Osteocyte (in vitro differentiated cells): ENCODE data around the gene ARHGEF1. TPM values are rescaled to one million over a fixed set of nuclear protein-coding genes. Genes with fewer than 3 reads are reported as not detected.

Experiments
- DNase-seq: peaks from one replicate; pipeline ENCODE4 v3.0.0; 2021; ENCODE audit warnings: mixed read lengths; ENCODE audit not compliant: unreplicated experiment; ENCODE audit errors: extremely low spot score
- H3K27ac Mint-ChIP-seq: one replicate; pipeline ENCODE4 v1.8.0; 2021; ENCODE audit warnings: mild to moderate bottlenecking, mixed read lengths; ENCODE audit not compliant: unreplicated experiment
- H3K27me3 Mint-ChIP-seq: one replicate; pipeline ENCODE4 v1.8.0; 2021; ENCODE audit warnings: mixed read lengths; ENCODE audit not compliant: unreplicated experiment
- H3K36me3 Mint-ChIP-seq: one replicate; pipeline ENCODE4 v1.8.0; 2021; ENCODE audit warnings: mixed read lengths; ENCODE audit not compliant: unreplicated experiment
- H3K4me1 Mint-ChIP-seq: one replicate; pipeline ENCODE4 v1.8.0; 2021; ENCODE audit warnings: mixed read lengths; ENCODE audit not compliant: unreplicated experiment
- H3K4me3 Mint-ChIP-seq: one replicate; pipeline ENCODE4 v1.8.0; 2021; ENCODE audit warnings: mild to moderate bottlenecking, moderate library complexity, mixed read lengths; ENCODE audit not compliant: unreplicated experiment
- H3K9me3 Mint-ChIP-seq: one replicate; pipeline ENCODE4 v1.8.0; 2021; ENCODE audit warnings: mixed read lengths; ENCODE audit not compliant: unreplicated experiment
- CTCF ChIP-seq: fragments of 200-600 bp; sonication (generic); IDR thresholded peaks from 2 replicates; pipeline ENCODE4 v1.5.0; 2021; ENCODE audit warnings: antibody characterized with exemption, mild to moderate bottlenecking, moderate library complexity
- long read RNA-seq: library from polyadenylated mRNA; unstranded; transcript quantifications from one replicate; pipeline ENCODE4 v2.0.0, GENCODE V29; 2021
- total RNA-seq: library from RNA; stranded (reverse); gene quantifications from 2 replicates; pipeline ENCODE4 v1.2.1, GENCODE V29; 2021

The ARHGEF1 gene
- 85.1 and 97.3 TPM in 2 replicates for total RNA-seq
- long read RNA-seq, partial matches to known transcripts, result 1 of 2 reads
- long read RNA-seq, other reads (novel, unspliced or antisense), result 0 of 2 reads

GRCh38 chr19:41882568-41883462 is at the start of gene ARHGEF1:
TSS of gene ARHGEF1 (plus strand) at chr19:41883184. CDS start at chr19:41888083, 4,899 bp downstream.
- no peak for TF ChIP-seq CTCF
- DNase-seq, result no peak
- peaks cover 29% of the 10 kb centered on the region for H3K4me1 Mint-ChIP-seq
- H3K27ac Mint-ChIP-seq, result peak within 1 kb of the TSS; percentile 95
- peak within 1 kb of the TSS; percentile 92 for H3K4me3 Mint-ChIP-seq
- H3K36me3 Mint-ChIP-seq, result no peaks in the 10 kb centered on the region
- no peaks in the 10 kb centered on the region for H3K9me3 Mint-ChIP-seq
- H3K27me3 Mint-ChIP-seq, result no peaks in the 10 kb centered on the region

- peaks cover 34% of the 10 kb centered on the region for H3K27me3 Mint-ChIP-seq
- no peaks in the 10 kb centered on the region for H3K36me3 Mint-ChIP-seq
- H3K4me1 Mint-ChIP-seq, result no peaks in the 10 kb centered on the region
- H3K27ac Mint-ChIP-seq, result no peak overlapping the region
- TF ChIP-seq CTCF, result no peak
- no peak for DNase-seq
- no peaks in the 10 kb centered on the region for H3K9me3 Mint-ChIP-seq
- H3K4me3 Mint-ChIP-seq, result no peak overlapping the region
These were observed 44.8 kb upstream of the ARHGEF1 start for GRCh38 chr19:41837981-41838708.

- H3K27ac Mint-ChIP-seq, result no peak overlapping the region
- H3K27me3 Mint-ChIP-seq, result peaks cover 36% of the 10 kb centered on the region
- no peaks in the 10 kb centered on the region for H3K36me3 Mint-ChIP-seq
- H3K9me3 Mint-ChIP-seq, result no peaks in the 10 kb centered on the region
- no peak for DNase-seq
- no peak for TF ChIP-seq CTCF
- H3K4me3 Mint-ChIP-seq, result no peak overlapping the region
- no peaks in the 10 kb centered on the region for H3K4me1 Mint-ChIP-seq
These were observed 43.8 kb upstream of the ARHGEF1 start for GRCh38 chr19:41839211-41839610.

- Mint-ChIP-seq H3K27me3 (peaks cover 22% of the 10 kb centered on the region), H3K9me3 (no peaks in the 10 kb centered on the region), H3K27ac (no peak overlapping the region), H3K4me3 (no peak overlapping the region), H3K36me3 (no peaks in the 10 kb centered on the region), H3K4me1 (no peaks in the 10 kb centered on the region)
- DNase-seq, result no peak
- TF ChIP-seq CTCF, result no peak
These were observed 39.6 kb upstream of the ARHGEF1 start for GRCh38 chr19:41843371-41843770.

GRCh38 chr19:41844601-41845000 is 38.4 kb upstream of the ARHGEF1 start, which contains the start of gene LYPD4:
TSS of gene LYPD4 (minus strand) at chr19:41844683. CDS start at chr19:41839285, 5,398 bp downstream.
- Mint-ChIP-seq H3K9me3 (no peaks in the 10 kb centered on the region), H3K27ac (no peak within 1 kb of the TSS), H3K36me3 (no peaks in the 10 kb centered on the region), H3K4me3 (no peak within 1 kb of the TSS), H3K4me1 (no peaks in the 10 kb centered on the region), H3K27me3 (peaks cover 17% of the 10 kb centered on the region)
- no peak for DNase-seq
- TF ChIP-seq CTCF, result no peak
